Fibroblast of the conjunctiva (primary cell): ENCODE results near the gene TRIM37.
"Not testable (repeated sequence)": the region's sequence is repeated elsewhere in the genome, so short reads cannot be mapped to it uniquely, and the experiment has no call there.

Source experiments
- DNase-seq: peaks from one replicate; pipeline ENCODE4 v3.0.0-alpha.2; 2010; ENCODE audit warnings: low read depth

TRIM37 gene

DNA sequence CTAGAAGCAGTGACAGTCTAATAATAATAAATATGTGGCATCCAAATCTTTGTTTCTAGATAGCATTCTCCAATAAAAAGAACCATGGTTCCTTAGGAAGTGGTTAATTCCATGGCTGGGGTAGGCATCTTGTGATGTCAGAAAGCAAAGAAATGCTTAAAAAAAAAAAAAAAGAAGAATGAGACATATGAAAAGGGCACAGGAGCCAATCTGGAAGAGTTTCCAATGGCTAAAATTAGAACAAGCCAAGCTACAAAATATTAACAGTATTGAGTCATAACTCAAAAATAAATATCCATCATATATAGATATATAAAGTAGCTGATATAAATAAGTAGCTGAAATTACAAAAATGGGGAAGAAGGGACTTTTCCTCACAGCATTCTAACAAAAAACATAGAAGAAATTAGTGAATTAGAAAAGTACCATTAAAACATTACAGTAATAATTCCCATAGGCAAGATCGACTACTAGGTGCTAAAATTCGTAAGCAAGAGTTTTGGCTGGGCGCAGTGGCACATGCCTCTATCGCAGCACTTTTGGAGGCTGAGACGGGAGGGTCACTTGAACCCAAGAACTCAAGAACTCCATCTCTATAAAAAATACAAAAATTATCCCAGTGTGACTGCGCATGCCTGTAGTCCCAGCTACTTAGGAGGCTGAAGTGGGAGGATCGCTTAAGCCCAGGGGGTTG lies 111.3 kb downstream of the TRIM37 start:
- DNase-seq, result no peak

DNA sequence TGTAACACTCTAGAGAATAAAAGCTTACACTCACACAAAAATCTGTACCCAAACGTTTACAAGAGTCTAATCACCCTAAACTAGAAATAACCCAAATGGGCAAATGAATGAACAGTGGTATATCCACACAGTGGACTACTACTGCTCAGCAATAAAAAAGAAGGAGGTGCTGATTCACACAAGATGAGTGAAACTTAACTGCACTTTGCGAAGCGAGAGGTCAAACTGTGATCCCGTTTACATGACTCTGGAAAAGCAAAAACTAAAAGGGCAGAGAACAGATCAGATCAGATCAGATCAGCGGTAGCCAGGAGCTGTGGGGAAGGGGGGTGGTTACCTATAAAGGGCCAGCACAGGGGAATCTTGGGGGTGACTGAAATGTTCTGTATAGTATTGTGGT lies 113.4 kb downstream of the TRIM37 start:
- DNase-seq, result no peak

GRCh38 chr17:58991718-58992331 lies 114.9 kb downstream of the TRIM37 start:
- no peak for DNase-seq

DNA sequence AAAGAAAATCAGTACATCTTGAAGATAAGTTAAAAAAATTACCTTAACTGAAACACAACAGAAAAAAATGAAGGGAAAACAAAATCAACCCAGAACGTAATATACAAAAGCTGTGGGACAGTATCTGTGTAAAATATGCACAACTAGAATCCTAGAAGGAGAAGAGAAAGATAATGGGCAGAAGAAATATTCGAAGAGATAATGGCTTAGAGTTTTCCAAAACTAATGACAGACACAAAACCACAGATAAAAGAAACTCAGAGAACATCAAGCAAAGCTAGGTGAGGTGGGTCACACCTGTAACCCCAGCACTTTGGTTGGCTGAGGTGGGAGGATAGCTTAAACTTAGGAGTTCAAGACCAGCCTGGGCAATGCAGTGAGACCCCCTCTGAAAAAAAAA lies 117.1 kb downstream of the TRIM37 start:
- DNase-seq, result no peak

DNA sequence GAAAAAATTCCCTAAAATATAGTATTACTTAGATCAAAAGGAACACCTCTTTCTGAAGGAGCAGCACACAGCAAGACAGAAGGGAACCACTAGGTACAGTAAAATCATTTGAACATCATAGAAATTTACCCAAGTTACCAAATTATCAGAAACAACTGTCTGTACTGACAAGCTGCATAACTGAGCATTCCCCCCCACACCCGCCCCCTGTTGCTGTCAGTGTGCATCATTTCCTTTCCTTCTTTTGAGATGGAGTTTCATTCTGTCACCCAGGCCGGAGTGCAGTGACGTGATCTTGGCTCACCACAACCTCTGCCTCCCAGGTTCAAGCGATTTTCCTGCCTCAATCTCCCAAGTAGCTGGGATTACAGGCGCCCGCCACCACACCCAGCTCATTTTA lies 120.7 kb downstream of the TRIM37 start:
- no peak for DNase-seq

DNA sequence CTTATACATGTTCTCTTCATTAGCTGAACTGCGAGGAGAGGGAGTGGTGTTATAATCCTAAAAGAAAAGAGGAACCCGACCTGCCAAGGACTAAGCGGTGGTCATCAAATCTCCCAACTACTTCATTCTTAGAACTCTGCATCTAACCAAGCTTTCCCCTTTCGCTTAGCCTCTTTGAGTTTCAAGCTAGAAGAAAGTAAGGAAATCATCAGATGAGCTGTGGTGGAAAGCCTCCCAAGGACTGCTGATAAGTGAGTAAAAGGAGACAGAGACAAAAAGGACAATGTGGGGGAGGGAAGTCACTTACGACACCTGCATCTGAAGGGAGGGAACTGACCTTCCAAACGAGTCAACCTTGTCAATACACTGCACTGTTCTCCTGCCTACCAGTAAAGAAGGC lies 121.3 kb downstream of the TRIM37 start:
- no peak for DNase-seq

DNA sequence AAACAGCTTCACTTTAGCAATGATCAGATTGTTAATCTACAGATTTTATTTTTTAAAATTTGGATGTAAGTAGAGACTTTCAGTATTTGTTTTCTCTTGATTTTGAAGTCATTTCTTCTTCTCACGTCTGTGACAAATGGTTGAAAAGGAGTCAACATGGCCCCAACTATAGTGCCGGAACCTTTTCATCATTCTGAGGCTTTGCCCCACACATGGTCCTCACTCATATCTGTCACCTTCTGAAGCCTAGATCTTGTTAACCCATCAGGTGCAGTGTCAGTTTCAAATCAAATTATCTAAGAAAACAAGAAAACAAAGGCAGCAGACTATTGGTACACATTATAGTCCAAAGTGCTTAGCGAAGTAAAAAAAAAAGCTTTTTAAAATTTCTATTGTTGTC lies 124.1 kb downstream of the TRIM37 start:
- no peak for DNase-seq

- no peak for DNase-seq
Observed at GRCh38 chr17:58980706-58981481, 125.8 kb downstream of the TRIM37 start.

GRCh38 chr17:58976541-58976940 lies 130.1 kb downstream of the TRIM37 start:
- no peak for DNase-seq

GRCh38 chr17:58974354-58974753 lies 132.3 kb downstream of the TRIM37 start:
- DNase-seq, result no peak

GRCh38 chr17:58970609-58971450 lies 135.8 kb downstream of the TRIM37 start:
- DNase-seq, result no peak

- DNase-seq, result no peak
Observed at GRCh38 chr17:58969612-58970011, 137.1 kb downstream of the TRIM37 start.

GRCh38 chr17:58969156-58969555 lies 137.5 kb downstream of the TRIM37 start:
- no peak for DNase-seq

DNA sequence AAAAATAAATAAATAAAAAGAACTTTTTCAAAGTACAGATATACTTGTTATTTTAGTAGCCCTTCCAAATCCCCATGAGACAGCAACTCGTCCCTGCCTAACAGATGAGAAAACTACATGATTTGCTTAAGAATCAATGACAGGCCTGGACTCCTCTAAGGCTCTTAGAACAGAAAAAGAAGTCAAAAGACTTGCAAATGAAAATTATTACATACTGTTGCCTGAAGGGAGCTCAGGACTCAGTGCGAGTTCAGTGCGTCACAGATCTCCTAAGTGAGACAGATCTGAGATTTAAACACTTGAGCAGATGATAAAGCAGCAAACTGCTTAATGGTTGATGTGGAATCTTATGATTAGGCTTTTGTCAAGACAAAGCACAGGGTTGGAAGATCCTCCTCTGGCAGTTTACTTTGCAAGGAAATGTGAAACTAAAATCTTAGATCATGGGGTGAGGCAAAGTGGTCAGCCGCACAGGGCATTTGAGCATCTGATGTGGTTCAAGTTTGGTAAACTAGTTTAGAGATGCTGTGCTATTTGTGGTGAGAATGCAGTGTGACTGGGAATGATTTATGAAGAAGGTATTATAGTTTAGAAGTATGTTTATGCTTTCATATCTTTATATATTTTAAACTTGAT lies 138.1 kb downstream of the TRIM37 start:
- no peak for DNase-seq

GRCh38 chr17:58966208-58966607 lies 140.5 kb downstream of the TRIM37 start:
- DNase-seq, result no peak

GRCh38 chr17:58965221-58965620 lies 141.5 kb downstream of the TRIM37 start:
- no peak for DNase-seq

DNA sequence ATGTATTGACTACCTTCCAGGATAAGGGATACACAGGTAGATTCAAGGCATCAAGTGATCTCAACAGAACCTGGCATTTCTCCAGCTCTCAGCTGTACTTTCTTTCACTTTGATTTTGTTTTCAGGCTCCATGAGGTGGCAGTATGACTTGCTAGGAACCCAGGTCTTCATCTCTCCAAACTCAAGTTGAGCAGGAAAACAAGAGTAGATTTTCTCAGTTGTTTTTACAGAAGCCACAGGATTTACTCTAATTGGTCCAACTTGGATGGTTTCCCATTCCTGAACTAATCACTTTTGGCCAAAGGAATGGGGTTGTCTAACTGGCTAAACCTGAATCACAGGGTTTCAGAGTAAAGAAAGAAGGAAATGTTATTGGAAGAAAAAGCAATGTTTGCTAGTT lies 146.6 kb downstream of the TRIM37 start:
- peak; percentile 26 for DNase-seq

GRCh38 chr17:58957725-58958073 lies 149.0 kb downstream of the TRIM37 start:
- not testable (repeated sequence) for DNase-seq

GRCh38 chr17:58956997-58957724 lies 149.5 kb downstream of the TRIM37 start:
- no peak for DNase-seq

DNA sequence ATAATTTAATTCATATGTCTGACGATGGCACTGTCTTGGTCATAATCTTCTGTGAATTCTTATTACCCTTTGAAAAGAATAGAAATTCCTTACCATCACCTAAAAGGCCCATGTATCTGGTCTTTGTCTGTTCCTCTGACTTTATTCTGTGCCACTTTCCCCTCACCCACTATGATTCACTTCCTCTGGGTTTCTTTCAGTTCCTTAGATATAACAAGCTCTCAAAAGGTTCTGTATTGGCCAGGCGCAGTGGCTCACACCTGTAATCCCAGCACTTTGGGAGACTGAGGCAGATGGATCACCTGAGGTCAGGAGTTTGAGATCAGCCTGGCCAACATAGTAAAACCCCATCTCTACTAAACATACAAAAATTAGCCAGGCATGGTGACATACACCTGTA lies 152.3 kb downstream of the TRIM37 start:
- DNase-seq, result not testable (repeated sequence)

DNA sequence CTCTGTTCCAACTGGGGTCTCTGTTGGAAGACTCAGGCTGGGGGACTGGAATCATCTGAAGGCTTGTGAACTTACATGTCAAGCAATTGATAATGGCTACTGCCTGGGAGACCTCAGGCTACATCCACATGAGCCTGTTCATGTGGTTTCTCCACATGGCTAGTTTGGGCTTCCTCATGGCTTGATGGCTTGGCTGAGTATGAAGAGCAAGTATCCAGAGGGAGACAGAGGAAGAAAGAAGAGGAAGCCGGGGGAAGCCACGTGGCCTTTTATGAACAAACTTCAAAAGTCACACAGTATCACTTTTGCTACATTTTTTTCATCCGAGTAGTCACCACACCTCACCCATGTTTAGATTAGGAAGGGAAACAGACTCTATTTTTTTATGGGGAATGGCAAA lies 158.9 kb downstream of the TRIM37 start:
- DNase-seq, result no peak
